ENCODE results near the gene EIF2S1.

The EIF2S1 gene

DNA sequence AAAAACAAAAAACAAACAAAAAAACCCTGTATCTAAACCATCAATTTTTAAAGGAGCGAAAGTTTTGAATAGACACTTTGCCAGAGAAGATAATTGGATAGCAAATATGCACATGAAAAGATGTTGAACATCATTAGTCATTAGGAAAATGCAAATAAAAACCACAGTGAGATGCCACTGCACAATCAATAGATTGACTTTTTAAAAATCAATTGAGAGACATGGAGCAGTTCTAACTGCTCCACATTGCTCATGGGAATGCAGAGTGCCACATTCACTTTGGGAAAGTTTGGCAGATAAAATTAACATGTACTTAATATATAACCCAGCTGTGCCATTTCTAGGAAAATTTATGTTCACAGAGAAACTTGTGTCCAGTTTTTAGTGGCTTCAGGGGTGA is 12.7 kb downstream of the EIF2S1 start:
- DNase-seq (ENCODE audit: extremely low read depth, low read depth), result no peak
- H3K4me3 ChIP-seq (replicated peaks; ENCODE audit: low read depth, low read length), result no peak overlapping the region
- TF ChIP-seq, protein P1, sequence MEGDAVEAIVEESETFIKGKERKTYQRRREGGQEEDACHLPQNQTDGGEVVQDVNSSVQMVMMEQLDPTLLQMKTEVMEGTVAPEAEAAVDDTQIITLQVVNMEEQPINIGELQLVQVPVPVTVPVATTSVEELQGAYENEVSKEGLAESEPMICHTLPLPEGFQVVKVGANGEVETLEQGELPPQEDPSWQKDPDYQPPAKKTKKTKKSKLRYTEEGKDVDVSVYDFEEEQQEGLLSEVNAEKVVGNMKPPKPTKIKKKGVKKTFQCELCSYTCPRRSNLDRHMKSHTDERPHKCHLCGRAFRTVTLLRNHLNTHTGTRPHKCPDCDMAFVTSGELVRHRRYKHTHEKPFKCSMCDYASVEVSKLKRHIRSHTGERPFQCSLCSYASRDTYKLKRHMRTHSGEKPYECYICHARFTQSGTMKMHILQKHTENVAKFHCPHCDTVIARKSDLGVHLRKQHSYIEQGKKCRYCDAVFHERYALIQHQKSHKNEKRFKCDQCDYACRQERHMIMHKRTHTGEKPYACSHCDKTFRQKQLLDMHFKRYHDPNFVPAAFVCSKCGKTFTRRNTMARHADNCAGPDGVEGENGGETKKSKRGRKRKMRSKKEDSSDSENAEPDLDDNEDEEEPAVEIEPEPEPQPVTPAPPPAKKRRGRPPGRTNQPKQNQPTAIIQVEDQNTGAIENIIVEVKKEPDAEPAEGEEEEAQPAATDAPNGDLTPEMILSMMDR (IDR thresholded peaks at IDR 0.05; ENCODE audit: low read depth, low read length, missing control alignments), result no peak

- no peak overlapping the region for H3K4me3 ChIP-seq (replicated peaks; ENCODE audit: low read depth, low read length)
- TF ChIP-seq, protein P1 (IDR thresholded peaks at IDR 0.05; ENCODE audit: low read depth, low read length, missing control alignments), result no peak
- no peak for DNase-seq (ENCODE audit: extremely low read depth, low read depth)
Observed at GRCh38 chr14:67373347-67373746, 13.2 kb downstream of the EIF2S1 start.

DNA sequence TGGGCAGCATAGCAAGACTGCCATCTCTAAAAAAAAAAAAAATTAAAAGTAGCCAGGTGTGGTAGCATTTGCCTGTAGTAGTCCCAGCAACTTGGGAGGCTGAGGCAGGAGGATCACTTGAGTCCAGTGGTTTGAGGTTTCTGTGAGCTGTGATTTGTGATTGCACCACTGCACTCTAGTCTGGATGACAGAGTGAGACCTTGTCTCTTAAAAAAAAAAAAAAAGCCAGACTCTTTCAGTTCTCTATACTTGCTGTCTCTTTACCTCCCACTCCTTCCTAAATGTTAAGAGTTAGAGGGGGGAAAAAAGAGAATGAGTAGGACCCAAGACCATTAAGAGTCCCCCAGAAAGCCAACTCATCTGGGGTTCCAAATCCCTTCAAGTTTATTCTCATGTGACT is 17.8 kb downstream of the EIF2S1 start:
- TF ChIP-seq, protein P1 (IDR thresholded peaks at IDR 0.05; ENCODE audit: low read depth, low read length, missing control alignments), result no peak
- DNase-seq (ENCODE audit: extremely low read depth, low read depth), result no peak
- H3K4me3 ChIP-seq (replicated peaks; ENCODE audit: low read depth, low read length), result no peak overlapping the region

- TF ChIP-seq, protein P1 (IDR thresholded peaks at IDR 0.05; ENCODE audit: low read depth, low read length, missing control alignments), result no peak
- no peak overlapping the region for H3K4me3 ChIP-seq (replicated peaks; ENCODE audit: low read depth, low read length)
Observed at GRCh38 chr14:67385120-67385519, 25.0 kb downstream of the EIF2S1 start.

GRCh38 chr14:67385618-67386017 is 25.5 kb downstream of the EIF2S1 start:
- TF ChIP-seq, protein P1 (IDR thresholded peaks at IDR 0.05; ENCODE audit: low read depth, low read length, missing control alignments), result no peak
- no peak for DNase-seq (ENCODE audit: extremely low read depth, low read depth)
- no peak overlapping the region for H3K4me3 ChIP-seq (replicated peaks; ENCODE audit: low read depth, low read length)

More at GRCh38 chr14:67385120-67385519, 25.0 kb downstream of the EIF2S1 start:
- no peak for DNase-seq (ENCODE audit: extremely low read depth, low read depth)

GRCh38 chr14:67387195-67387594 is 27.1 kb downstream of the EIF2S1 start:
- TF ChIP-seq, protein P1 (IDR thresholded peaks at IDR 0.05; ENCODE audit: low read depth, low read length, missing control alignments), result no peak
- DNase-seq (ENCODE audit: extremely low read depth, low read depth), result no peak
- H3K4me3 ChIP-seq (replicated peaks; ENCODE audit: low read depth, low read length), result no peak overlapping the region

GRCh38 chr14:67389275-67389674 is 29.1 kb downstream of the EIF2S1 start:
- DNase-seq (ENCODE audit: extremely low read depth, low read depth), result no peak
- TF ChIP-seq, protein P1 (IDR thresholded peaks at IDR 0.05; ENCODE audit: low read depth, low read length, missing control alignments), result no peak
- no peak overlapping the region for H3K4me3 ChIP-seq (replicated peaks; ENCODE audit: low read depth, low read length)

Measured in HFF-Myc (cell line).